HEK293 (cell line): ENCODE measurements around the gene PXDC1.

ENCODE experiments used
- SALL2 ChIP-seq: fragments of 450-650 bp; formaldehyde crosslinking; IDR thresholded peaks from 2 replicates; pipeline ENCODE4 v1.5.0; 2017; ENCODE audit warnings: missing biosample characterization, mild to moderate bottlenecking, missing genetic modification characterization, borderline replicate concordance
- YY1 ChIP-seq: fragments of 450-650 bp; formaldehyde crosslinking; IDR thresholded peaks from 2 replicates; pipeline ENCODE4 v1.5.1; 2018; ENCODE audit warnings: missing biosample characterization, missing genetic modification characterization
- ZBTB17 ChIP-seq: fragments of 450-650 bp; formaldehyde crosslinking; IDR thresholded peaks from 2 replicates; pipeline ENCODE4 v1.5.1; 2016; ENCODE audit warnings: missing biosample characterization, missing genetic modification characterization
- ZNF555 ChIP-seq: fragments of 450-650 bp; formaldehyde crosslinking; conservative IDR thresholded peaks from 2 replicates; pipeline ENCODE4 v1.5.1; 2017; ENCODE audit warnings: missing biosample characterization, mild to moderate bottlenecking, missing genetic modification characterization, inconsistent platforms
- TF ChIP-seq, protein P1 (sequence below): fragments of 450-650 bp; formaldehyde crosslinking; IDR thresholded peaks from 2 replicates; pipeline ENCODE4 v1.5.1; 2016; ENCODE audit warnings: missing biosample characterization, missing genetic modification characterization
- TF ChIP-seq, protein P2 (sequence below): fragments of 450-650 bp; formaldehyde crosslinking; IDR thresholded peaks from 2 replicates; pipeline ENCODE4 v1.5.1; 2016; ENCODE audit warnings: missing biosample characterization, missing genetic modification characterization

DNA sequence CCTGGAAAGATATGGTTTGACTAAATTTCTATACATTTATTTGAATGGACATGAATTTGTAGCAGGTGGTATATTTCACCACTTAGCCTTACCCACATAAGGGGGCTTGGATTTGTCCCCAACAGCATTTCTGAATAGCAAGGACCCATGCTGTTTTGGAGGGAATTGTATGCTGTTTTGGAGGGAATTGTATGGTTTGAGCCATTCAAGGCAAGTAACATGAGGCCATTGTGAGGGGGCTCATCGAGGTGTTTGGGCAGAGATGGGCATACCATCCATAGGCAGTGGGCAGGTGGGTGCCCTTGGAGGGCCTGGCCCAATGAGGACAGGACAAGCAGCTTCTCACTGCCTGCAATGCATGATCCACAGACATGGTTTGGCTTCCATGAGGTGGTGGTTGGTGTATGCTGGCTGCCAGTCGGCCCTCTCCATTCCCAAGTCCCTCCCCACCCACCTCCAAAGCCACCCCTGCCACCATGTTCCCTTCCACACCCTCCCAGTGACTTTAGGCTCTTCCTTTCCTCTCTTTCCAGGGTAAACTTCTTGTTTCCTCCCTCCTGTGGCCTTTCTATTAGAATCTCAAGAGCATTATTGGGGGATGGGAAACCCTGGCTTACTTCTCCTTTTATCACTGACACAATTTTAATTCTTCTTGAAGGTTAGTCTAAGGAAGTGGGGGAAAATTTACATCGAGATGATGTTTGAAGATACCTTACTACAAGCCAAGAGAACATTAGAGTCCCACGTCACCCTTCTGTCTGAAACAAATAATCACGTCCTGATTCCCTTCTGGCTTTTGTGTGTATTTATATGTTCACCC lies 13.2 kb upstream of the PXDC1 start:
- TF ChIP-seq ZNF555 (tag by site-specific recombination) (no peak), SALL2 (tag by site-specific recombination) (no peak), ZBTB17 (tag by site-specific recombination) (no peak), YY1 (tag by site-specific recombination) (no peak)
- TF ChIP-seq, protein P1, sequence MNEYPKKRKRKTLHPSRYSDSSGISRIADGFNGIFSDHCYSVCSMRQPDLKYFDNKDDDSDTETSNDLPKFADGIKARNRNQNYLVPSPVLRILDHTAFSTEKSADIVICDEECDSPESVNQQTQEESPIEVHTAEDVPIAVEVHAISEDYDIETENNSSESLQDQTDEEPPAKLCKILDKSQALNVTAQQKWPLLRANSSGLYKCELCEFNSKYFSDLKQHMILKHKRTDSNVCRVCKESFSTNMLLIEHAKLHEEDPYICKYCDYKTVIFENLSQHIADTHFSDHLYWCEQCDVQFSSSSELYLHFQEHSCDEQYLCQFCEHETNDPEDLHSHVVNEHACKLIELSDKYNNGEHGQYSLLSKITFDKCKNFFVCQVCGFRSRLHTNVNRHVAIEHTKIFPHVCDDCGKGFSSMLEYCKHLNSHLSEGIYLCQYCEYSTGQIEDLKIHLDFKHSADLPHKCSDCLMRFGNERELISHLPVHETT, result no peak
- TF ChIP-seq, protein P2, sequence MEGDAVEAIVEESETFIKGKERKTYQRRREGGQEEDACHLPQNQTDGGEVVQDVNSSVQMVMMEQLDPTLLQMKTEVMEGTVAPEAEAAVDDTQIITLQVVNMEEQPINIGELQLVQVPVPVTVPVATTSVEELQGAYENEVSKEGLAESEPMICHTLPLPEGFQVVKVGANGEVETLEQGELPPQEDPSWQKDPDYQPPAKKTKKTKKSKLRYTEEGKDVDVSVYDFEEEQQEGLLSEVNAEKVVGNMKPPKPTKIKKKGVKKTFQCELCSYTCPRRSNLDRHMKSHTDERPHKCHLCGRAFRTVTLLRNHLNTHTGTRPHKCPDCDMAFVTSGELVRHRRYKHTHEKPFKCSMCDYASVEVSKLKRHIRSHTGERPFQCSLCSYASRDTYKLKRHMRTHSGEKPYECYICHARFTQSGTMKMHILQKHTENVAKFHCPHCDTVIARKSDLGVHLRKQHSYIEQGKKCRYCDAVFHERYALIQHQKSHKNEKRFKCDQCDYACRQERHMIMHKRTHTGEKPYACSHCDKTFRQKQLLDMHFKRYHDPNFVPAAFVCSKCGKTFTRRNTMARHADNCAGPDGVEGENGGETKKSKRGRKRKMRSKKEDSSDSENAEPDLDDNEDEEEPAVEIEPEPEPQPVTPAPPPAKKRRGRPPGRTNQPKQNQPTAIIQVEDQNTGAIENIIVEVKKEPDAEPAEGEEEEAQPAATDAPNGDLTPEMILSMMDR (tag by site-specific recombination), result no peak
